ENCODE data around the gene TCEA2. TPM values are rescaled to one million over a fixed set of nuclear protein-coding genes. Genes with fewer than 3 reads are reported as not detected.
A peak's percentile ranks its signal among the peaks of the same experiment; 100 is the strongest.

Gene TCEA2
- total RNA-seq = 64.2 TPM

GRCh38 chr20:64062596-64063388, at the start of gene TCEA2:
Gene TCEA2 (plus strand): TSS chr20:64063198. CDS start chr20:64063313, 115 bp downstream.
- DNase-seq (ENCODE audit: low spot score) = peak; percentile 97

- no peak for DNase-seq (ENCODE audit: low spot score)
Observed at GRCh38 chr20:64015635-64016034, 47.4 kb upstream of the TCEA2 start.

DNA sequence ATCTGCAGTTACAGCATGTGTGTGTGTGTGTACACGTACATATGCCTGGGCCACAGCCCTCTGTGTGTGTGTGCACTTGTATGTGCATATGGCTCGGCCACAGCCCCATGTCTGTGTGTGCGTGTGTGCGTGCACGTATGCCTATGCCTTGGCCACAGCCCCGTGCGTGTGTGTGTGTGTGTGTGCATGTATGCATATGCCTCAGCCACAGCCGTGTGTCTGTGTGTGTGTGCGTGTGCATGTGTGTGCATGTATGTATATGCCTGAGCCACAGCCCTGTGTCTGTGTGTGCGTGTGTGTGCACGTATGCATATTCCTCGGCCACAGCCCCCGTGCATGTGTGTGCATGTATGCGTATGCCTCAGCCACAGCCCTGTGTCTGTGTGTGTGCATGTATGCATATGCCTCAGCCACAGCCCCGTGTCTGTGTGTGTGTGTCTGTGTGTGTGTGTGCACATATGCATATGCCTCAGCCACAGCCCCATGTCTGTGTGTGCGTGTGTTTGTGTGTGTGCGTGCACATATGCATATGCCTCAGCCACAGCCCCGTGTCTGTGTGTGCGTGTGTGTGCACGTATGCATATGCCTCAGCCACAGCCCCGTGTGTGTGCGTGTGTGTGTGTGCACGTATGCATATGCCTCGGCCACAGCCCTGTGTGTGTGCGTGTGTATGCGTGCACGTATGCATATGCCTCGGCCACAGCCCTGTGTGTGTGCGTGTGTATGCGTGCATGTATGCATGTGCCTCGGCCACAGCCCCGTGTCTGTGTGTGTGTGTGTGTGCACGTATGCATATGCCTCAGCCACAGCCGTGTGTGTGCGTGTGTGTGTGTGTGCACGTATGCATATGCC, 41.6 kb upstream of the TCEA2 start:
- no peak for DNase-seq (ENCODE audit: low spot score)

- no peak for DNase-seq (ENCODE audit: low spot score)
Observed at GRCh38 chr20:64022671-64023360, 40.2 kb upstream of the TCEA2 start.

GRCh38 chr20:64023361-64024140, 39.4 kb upstream of the TCEA2 start:
- DNase-seq (ENCODE audit: low spot score) = no peak

DNA sequence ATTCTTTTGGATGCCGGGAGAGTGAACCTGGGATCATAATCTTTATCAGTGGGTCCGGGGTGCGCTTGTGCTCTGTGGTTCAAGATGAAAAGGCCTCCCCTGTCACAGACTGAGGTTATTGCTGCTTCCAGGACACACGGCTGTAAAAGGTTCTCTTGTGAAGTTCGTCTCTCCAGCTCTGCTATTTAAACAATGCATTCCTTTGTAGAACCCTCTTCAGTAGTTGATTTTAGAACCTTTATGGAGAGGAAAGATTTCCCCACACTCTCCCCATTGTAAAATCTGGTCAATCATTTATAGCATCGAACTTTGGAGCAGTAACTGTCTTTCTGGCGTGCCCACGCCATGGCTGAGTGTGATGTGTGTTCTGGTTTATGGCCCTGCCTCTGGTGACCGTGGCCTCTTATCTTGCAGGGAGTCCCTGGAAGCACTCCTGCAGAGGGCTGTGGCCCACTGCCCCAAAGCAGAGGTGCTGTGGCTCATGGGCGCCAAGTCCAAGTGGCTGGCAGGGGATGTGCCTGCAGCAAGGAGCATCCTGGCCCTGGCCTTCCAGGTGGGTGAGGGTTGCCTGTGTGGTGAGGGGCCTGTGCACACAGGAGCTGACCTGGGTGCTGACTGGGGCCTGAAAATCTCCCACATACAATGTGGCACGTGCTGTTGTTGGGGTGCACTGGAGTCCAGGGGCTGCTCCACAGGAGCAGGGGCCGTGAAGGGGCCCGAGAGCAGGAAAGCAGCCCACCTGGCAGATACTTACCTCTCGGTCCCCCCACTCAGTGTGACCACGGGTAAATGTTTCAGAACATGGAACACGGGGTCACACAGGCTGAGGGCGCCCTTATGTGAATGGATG, 38.6 kb upstream of the TCEA2 start:
- DNase-seq (ENCODE audit: low spot score) = no peak

DNA sequence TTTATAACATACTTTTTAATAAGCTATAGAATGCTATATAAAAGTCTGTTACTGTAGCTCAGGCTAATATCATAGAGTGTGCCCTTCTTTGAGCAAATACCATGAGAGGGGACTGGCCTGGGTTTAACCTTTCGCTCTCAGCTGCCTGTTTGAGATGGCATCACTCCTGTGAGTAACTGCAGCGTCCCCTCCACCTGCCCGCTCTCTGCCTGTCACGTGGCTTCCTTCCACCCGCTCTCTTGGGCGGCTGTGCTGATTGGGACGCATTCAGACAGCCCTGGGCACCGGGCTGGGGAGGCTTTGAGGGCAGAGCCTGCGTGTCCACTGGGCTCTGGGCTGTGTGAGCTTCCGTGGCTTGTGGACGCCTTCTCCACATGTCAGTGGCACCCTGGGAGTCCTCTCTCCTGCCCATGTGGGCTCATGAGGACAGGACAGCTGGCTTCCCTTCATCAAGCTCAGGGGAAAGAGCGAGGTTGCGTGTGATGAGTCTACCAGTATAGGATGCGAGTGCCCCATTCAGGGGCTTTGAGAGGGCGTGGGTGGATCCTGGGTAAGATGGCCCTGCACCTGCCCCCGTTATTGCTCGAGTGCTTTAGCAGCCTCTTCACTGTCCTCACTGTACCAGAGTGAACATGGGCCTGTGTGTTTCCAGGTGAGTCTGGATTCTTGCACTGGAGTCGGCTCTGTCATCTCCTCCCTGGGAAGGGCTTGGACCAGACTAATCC, 37.7 kb upstream of the TCEA2 start:
- no peak for DNase-seq (ENCODE audit: low spot score)

DNA sequence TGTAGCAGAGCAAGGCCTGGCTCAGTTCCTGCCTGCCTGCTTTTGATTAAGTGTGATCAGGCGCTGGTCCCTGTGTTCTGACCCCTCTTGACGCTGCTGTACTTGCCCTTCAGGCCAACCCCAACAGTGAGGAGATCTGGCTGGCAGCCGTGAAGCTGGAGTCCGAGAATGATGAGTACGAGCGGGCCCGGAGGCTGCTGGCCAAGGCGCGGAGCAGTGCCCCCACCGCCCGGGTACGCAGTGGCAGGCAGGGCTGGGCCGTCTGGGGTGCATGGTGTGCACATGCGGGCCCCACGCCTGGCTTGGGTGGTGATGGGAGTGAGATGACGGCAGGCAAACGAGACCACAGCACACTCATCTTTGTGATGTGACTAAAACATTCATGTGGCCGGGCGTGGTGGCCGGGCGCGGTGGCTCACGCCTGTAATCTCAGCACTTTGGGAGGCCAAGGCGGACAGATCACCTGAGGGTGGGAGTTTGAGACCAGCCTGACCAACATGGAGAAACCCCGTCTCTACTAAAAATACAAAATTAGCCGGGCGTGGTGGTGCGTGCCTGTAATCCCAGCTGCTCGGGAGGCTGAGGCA, 37.1 kb upstream of the TCEA2 start:
- DNase-seq (ENCODE audit: low spot score) = no peak

DNA sequence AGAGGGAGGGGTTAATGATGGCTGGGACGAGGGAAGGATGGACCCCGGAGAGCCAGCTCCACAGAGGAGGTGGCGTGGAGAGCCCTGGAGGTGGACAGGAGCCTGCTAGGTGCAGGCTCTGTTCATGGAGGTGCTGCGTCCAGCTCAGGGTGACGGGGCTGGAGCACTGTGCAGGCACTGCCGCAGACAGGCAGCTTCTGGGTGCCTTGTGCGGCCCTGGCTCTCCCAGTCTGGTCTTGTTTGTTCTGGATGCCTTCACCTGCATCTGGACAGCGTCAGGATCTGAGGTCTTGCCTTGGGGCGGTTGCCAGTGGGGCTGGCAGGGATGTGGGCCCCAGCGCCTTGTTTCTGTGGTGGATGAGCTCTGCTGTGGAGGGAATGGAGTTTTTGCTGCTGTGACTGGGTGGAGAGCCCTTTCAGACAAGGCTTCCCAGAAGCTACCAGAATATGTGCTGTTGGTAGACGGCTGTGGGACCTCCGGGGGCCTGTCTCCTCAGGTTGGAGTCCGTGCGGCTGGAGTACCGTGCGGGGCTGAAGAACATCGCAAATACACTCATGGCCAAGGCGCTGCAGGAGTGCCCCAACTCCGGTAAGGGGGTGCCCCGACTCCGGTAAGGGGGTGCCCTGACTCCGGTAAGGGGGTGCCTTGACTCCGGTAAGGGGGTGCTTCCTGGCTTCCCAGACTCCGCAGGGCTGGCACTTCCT, 34.9 kb upstream of the TCEA2 start:
- peak; percentile 60 for DNase-seq (ENCODE audit: low spot score)

- DNase-seq (ENCODE audit: low spot score) = no peak
Observed at GRCh38 chr20:64029293-64030117, 33.5 kb upstream of the TCEA2 start.

GRCh38 chr20:64030371-64031134, 32.4 kb upstream of the TCEA2 start:
- no peak for DNase-seq (ENCODE audit: low spot score)

- no peak for DNase-seq (ENCODE audit: low spot score)
Observed at GRCh38 chr20:64031822-64032314, 31.1 kb upstream of the TCEA2 start.

- DNase-seq (ENCODE audit: low spot score) = no peak
Observed at GRCh38 chr20:64032706-64033624, 30.0 kb upstream of the TCEA2 start.

DNA sequence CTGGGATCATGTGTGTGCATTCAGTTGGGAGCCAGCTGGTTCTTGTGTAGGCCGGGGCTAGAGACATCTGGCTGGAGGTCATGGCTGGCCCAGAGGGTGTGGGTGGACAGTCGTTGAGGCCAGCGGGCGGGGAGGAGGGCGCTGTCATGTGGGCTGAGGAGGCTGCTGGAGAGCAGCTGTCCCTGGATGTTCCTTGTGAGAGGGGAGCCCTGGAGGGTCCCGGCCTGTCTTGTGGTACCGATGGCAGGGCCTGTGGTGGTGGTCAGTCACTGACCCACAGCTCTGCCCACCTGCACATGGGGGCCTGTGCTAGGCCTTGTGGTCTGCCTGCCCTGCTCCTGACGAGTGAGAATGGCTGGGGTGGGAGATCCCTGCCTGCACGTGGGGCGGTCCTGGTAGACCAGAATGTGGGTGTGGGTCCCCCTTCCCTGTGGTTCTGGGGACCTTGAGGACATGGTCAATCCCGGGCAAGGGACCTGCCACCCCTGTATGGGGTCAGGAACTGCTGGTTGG, 29.0 kb upstream of the TCEA2 start:
- DNase-seq (ENCODE audit: low spot score) = no peak

DNA sequence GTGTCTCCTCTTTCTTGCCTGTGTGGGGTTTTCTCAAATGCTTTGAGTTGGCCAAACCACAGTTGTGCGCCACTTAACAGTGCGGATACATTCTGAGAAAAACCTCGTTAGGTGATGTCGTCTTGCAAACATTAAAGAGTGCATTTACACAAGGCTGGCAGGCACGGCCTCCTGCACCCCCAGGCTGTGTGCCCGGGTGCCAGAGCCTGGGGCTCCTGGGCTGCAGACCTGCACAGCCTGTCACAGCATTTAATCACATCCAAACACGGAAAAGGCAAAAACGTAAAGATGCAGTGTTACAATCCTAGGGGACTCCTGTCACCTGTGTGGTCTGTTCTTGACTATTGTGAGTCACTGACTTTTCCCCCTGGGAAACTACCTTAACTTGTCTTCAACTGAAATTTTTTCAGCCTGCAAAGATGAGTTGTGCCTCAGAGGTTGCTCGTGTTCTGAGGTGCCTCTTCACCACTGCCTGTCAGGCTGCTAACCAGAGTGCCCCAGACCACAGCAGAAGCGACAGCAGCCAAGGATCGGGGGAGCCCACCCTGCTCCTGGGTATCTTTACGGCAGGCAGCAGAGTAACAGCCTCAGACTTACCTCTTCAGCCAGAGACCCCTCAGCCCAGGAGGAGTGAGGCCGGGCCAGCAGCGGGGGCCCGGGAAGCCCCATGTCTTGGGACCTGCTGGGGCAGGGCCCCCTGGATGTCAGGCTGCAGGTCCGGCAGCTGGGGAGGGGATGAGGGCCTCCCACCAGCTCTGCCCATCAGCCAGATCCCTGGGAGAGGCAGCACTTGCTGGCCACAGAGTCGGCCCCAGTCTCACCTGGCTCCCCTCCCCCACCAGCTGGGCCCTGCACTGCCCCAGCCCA, 27.7 kb upstream of the TCEA2 start:
- DNase-seq (ENCODE audit: low spot score) = no peak

Data from mucosa of gallbladder (tissue), 1 donor.